Lung (tissue), 12 donors: ENCODE measurements around the gene DOCK1. TPM values are rescaled to one million over a fixed set of nuclear protein-coding genes. Genes with fewer than 3 reads are reported as not detected.
A peak's percentile ranks its signal among the peaks of the same experiment; 100 is the strongest.

Source experiments
- ATAC-seq: fragments of 200-7000 bp; cut with Tn5 transposase; one replicate; pipeline ENCODE4 v1.9.1; 2020; ENCODE audit warnings: moderate number of reproducible peaks; ENCODE audit not compliant: insufficient read depth, low FRiP score
- DNase-seq, 3 donors: peaks; one replicate each; pipeline ENCODE4 v3.0.0-alpha.2; 2013 to 2017
- H3K27ac ChIP-seq, 2 donors: one replicate each; pipeline ENCODE4 v1.5.1; 2013; ENCODE audit warnings: mild to moderate bottlenecking in 2 of 2, moderate library complexity in 2 of 2, control low read depth in 1 of 2, inconsistent platforms in 1 of 2, low read depth in 1 of 2, low read length in 1 of 2
- H3K27me3 ChIP-seq, 3 donors: one replicate each; pipeline ENCODE4 v1.5.1; 2013; ENCODE audit warnings: low read length in 2 of 3; ENCODE audit not compliant: control insufficient read depth in 3 of 3, insufficient read depth in 3 of 3
- H3K36me3 ChIP-seq, 4 donors: one replicate each; pipeline ENCODE4 v1.5.1; 2013; ENCODE audit warnings: low read length in 4 of 4, mild to moderate bottlenecking in 1 of 4, moderate library complexity in 1 of 4; ENCODE audit not compliant: control insufficient read depth in 4 of 4, insufficient read depth in 4 of 4
- H3K4me1 ChIP-seq, 5 donors: one replicate each; pipeline ENCODE4 v1.5.1; 2013; ENCODE audit warnings: low read length in 5 of 5, mild to moderate bottlenecking in 2 of 5, moderate library complexity in 1 of 5; ENCODE audit not compliant: control insufficient read depth in 5 of 5, insufficient read depth in 5 of 5
- H3K4me3 ChIP-seq: one replicate; pipeline ENCODE4 v1.5.1; 2013; ENCODE audit warnings: mild to moderate bottlenecking, control low read depth, moderate library complexity
- H3K9ac ChIP-seq, 2 donors: one replicate each; pipeline ENCODE4 v1.5.1; 2013; ENCODE audit warnings: low read length in 2 of 2, control low read depth in 1 of 2; ENCODE audit not compliant: insufficient read depth in 1 of 2
- H3K9me3 ChIP-seq, 4 donors: one replicate each; pipeline ENCODE4 v1.5.1; 2013; ENCODE audit warnings: low read length in 3 of 4, mild to moderate bottlenecking in 1 of 4, moderate library complexity in 1 of 4; ENCODE audit not compliant: control insufficient read depth in 4 of 4, insufficient read depth in 3 of 4
- WGBS, 2 donors: extraction: QIAGEN DNeasy Blood & Tissue Kit; methylation state at CpG; one replicate each; pipeline ENCODE4 v1.1.7; 2013; 5-methylcytosine and 5-hydroxymethylcytosine counted together
- polyA plus RNA-seq, 2 donors: library from polyadenylated mRNA; stranded (reverse); fragments of 200-250 nt; gene quantifications; one replicate each; pipeline ENCODE4 v1.2.1, GENCODE V29; 2013
- total RNA-seq, 2 donors: library from RNA; depleted of rRNA in 1 of 2; stranded (reverse); fragments of >200 nt in 1 of 2; gene quantifications; one replicate each; pipeline ENCODE4 v1.2.1, GENCODE V29; 2014 to 2021
- TF ChIP-seq, protein P1 (sequence below): IDR thresholded peaks from 2 replicates; pipeline ENCODE4 v1.5.1; 2012; ENCODE audit warnings: mild to moderate bottlenecking; ENCODE audit errors: control extremely low read depth, extremely low read depth
- donor health status: control.
- donor health status: control.
- donor health status: Bipolar disorder and iron deficiency.
- donor health status: healthy.
- donor health status: DM: yes; HTN: yes; CAD: no.

The DOCK1 gene
- total and polyA plus RNA-seq, 4 donors: 11.2 to 102 (median 30.5) TPM

- H3K9me3 ChIP-seq: no peaks in the 10 kb centered on the region
- no peak overlapping the region for H3K4me3 ChIP-seq
- H3K27me3 ChIP-seq: no peaks in the 10 kb centered on the region
- H3K27ac ChIP-seq: no peak overlapping the region
- WGBS, 2 donors: 46 to 65% methylated on average over 4 of the region's 4 CpGs
- TF ChIP-seq, protein P1, sequence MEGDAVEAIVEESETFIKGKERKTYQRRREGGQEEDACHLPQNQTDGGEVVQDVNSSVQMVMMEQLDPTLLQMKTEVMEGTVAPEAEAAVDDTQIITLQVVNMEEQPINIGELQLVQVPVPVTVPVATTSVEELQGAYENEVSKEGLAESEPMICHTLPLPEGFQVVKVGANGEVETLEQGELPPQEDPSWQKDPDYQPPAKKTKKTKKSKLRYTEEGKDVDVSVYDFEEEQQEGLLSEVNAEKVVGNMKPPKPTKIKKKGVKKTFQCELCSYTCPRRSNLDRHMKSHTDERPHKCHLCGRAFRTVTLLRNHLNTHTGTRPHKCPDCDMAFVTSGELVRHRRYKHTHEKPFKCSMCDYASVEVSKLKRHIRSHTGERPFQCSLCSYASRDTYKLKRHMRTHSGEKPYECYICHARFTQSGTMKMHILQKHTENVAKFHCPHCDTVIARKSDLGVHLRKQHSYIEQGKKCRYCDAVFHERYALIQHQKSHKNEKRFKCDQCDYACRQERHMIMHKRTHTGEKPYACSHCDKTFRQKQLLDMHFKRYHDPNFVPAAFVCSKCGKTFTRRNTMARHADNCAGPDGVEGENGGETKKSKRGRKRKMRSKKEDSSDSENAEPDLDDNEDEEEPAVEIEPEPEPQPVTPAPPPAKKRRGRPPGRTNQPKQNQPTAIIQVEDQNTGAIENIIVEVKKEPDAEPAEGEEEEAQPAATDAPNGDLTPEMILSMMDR: no peak
- peaks cover 0 to 8% (median 2%) of the 10 kb centered on the region in 4 donors for H3K36me3 ChIP-seq
- peak; percentile 75 to 82 (median 78) for DNase-seq
- ATAC-seq: no peak
- no peaks in the 10 kb centered on the region for H3K4me1 ChIP-seq
- H3K9ac ChIP-seq: no peak overlapping the region
These were observed 211.9 kb downstream of the DOCK1 start for GRCh38 chr10:127117125-127117524.

DNA sequence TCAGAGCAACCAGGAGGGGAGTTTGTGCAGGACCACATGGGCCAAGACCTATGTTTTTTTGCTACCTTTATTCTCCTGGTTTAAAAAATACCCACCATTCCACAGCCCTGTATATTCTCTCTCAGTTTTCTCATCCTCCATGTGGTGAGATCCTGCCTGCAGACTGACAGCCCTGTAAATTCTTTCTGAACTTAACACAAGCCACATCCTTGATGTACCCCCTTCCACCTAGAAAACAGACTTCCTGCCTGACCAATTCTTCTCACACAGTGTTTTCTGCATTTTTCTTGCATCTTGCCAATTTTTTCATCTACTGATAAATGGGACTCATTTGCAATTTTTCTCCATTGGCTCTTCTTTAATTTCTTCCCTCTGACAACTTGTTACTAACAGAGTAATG, 212.8 kb downstream of the DOCK1 start:
- Histone ChIP-seq H3K9me3 (no peaks in the 10 kb centered on the region), H3K36me3 (peaks cover 0 to 8% (median 3%) of the 10 kb centered on the region in 4 donors), H3K27ac (no peak overlapping the region), H3K9ac (no peak overlapping the region), H3K4me1 (no peaks in the 10 kb centered on the region), H3K27me3 (no peaks in the 10 kb centered on the region), H3K4me3 (no peak overlapping the region)
- TF ChIP-seq, protein P1: no peak
- ATAC-seq: no peak
- DNase-seq: no peak

- Histone ChIP-seq H3K9me3 (no peaks in the 10 kb centered on the region), H3K36me3 (peaks cover 0 to 7% (median 1%) of the 10 kb centered on the region in 4 donors), H3K4me3 (no peak overlapping the region), H3K27ac (no peak overlapping the region), H3K4me1 (no peaks in the 10 kb centered on the region), H3K9ac (no peak overlapping the region), H3K27me3 (no peaks in the 10 kb centered on the region)
- TF ChIP-seq, protein P1: no peak
- WGBS, 2 donors: 74 to 95% methylated on average over 8 of the region's 8 CpGs
- no peak for DNase-seq
- no peak for ATAC-seq
These were observed 214.7 kb downstream of the DOCK1 start for GRCh38 chr10:127119936-127120335.

DNA sequence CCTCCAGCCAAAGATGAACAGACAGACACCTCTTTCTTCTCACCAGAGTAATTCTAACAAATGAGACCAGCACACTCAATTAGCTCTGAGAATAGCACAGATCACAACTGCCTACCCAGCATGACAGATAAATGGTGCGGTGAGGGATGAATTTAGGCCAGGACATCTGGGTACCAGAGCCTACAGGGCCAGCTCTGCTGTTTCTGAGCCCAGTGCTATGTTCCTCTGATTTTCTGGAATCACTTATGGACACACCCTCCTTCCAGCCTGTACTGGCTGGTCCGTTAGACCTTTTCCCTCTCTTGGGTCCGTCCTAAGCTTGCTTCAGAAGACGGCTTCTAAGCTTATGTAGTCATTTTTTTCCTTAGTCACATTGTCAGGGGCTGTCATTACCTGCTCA, 217.6 kb downstream of the DOCK1 start:
- no peak for DNase-seq
- Histone ChIP-seq H3K27ac (no peak overlapping the region), H3K9me3 (no peaks in the 10 kb centered on the region), H3K4me3 (no peak overlapping the region), H3K27me3 (no peaks in the 10 kb centered on the region), H3K9ac (no peak overlapping the region), H3K4me1 (no peaks in the 10 kb centered on the region), H3K36me3 (peaks cover 0 to 17% (median 5%) of the 10 kb centered on the region in 4 donors)
- WGBS, 2 donors: 74 to 97% methylated on average over 4 of the region's 4 CpGs
- ATAC-seq: no peak
- TF ChIP-seq, protein P1: no peak
